K562 (cell line): ENCODE results near the gene MAST3. TPM values are rescaled to one million over a fixed set of nuclear protein-coding genes. Genes with fewer than 3 reads are reported as not detected.

Experiments
- HOXB6 ChIP-seq: fragments of 250-450 bp; sonication (Bioruptor Pico); IDR thresholded peaks from 2 replicates; pipeline ENCODE4 v1.5.1; 2022; ENCODE audit warnings: mild to moderate bottlenecking, borderline replicate concordance
- MYC ChIP-seq, 2 experiments: fragments of 250-450 bp in 1 of 2; sonication (Bioruptor Pico) in 1 of 2; IDR thresholded peaks; 2 replicates each; pipeline versions ENCODE4 v1.5.1 to v1.6.1; 2012 to 2021; ENCODE audit warnings: low read depth in 2 of 2, borderline replicate concordance in 1 of 2, improper control_type of control experiment in 1 of 2, low read length in 1 of 2, mild to moderate bottlenecking in 1 of 2, moderate library complexity in 1 of 2
- PTBP1 ChIP-seq: fragments of 200-400 bp; formaldehyde crosslinking; IDR thresholded peaks from 2 replicates; pipeline ENCODE4 v1.6.1; 2017; ENCODE audit warnings: low read depth, low read length
- RBM25 ChIP-seq: fragments of 200-400 bp; formaldehyde crosslinking; IDR thresholded peaks from 2 replicates; pipeline ENCODE4 v1.6.1; 2018; ENCODE audit warnings: low read length, low read depth, moderate library complexity; ENCODE audit not compliant: severe bottlenecking
- ZFP36 ChIP-seq: fragments of 150-350 bp; IDR thresholded peaks from 2 replicates; pipeline ENCODE4 v1.6.1; 2018; ENCODE audit warnings: low read length, low read depth; ENCODE audit not compliant: partially characterized antibody
- ZNF707 ChIP-seq: fragments of 250-450 bp; sonication (Bioruptor Pico); conservative IDR thresholded peaks from 2 replicates; pipeline ENCODE4 v1.8.0; 2022; ENCODE audit warnings: inconsistent platforms, mild to moderate bottlenecking, moderate library complexity
- polyA plus RNA-seq, 8 experiments: library from polyadenylated mRNA; depleted of rRNA in 4 of 8; stranded (reverse) in 5 of 8; unstranded in 3 of 8; fragments of >200 nt; fragmentation: Nextera tagmentation in 2 of 8; fragmentation: Illumina TruSeq in 1 of 8; extraction: Ambion mirVana in 2 of 8; extraction: Trizol in 1 of 8; gene quantifications; 2 replicates each; pipeline versions ENCODE4 v1.2.1 to v1.2.3, GENCODE V29; 2011 to 2014; ENCODE audit warnings: inconsistent platforms in 1 of 8, missing spikeins in 1 of 8
- total RNA-seq, 7 experiments: library from RNA; depleted of rRNA in 6 of 7; stranded (reverse); fragments of >200 nt in 6 of 7; fragmentation: Illumina TruSeq in 2 of 7; extraction: Trizol in 2 of 7; gene quantifications; 2 replicates each; pipeline versions ENCODE4 v1.2.1 to v1.2.3, GENCODE V29; 2011 to 2021; ENCODE audit warnings: low replicate concordance in 1 of 7
- TF ChIP-seq, protein P1 (sequence below): sonication (generic); formaldehyde crosslinking; IDR thresholded peaks from 2 replicates; pipeline ENCODE4 v1.4.0; 2020; ENCODE audit warnings: mild to moderate bottlenecking, missing genetic modification reagents
- TF ChIP-seq, protein P2 (sequence below): sonication (generic); formaldehyde crosslinking; IDR thresholded peaks from 2 replicates; pipeline ENCODE4 v1.8.0; 2022; ENCODE audit warnings: missing genetic modification reagents, mild to moderate bottlenecking, moderate library complexity, borderline replicate concordance

Gene MAST3
- total and polyA plus RNA-seq, 9 of the 15 experiments (the other 6 are each of a cell fraction or from before 2014, with no cell fraction given): 0.94 to 9.9 (median 2.4) TPM

GRCh38 chr19:18118420-18119012 lies 20.9 kb downstream of the MAST3 start (continued):
- TF ChIP-seq, protein P1, sequence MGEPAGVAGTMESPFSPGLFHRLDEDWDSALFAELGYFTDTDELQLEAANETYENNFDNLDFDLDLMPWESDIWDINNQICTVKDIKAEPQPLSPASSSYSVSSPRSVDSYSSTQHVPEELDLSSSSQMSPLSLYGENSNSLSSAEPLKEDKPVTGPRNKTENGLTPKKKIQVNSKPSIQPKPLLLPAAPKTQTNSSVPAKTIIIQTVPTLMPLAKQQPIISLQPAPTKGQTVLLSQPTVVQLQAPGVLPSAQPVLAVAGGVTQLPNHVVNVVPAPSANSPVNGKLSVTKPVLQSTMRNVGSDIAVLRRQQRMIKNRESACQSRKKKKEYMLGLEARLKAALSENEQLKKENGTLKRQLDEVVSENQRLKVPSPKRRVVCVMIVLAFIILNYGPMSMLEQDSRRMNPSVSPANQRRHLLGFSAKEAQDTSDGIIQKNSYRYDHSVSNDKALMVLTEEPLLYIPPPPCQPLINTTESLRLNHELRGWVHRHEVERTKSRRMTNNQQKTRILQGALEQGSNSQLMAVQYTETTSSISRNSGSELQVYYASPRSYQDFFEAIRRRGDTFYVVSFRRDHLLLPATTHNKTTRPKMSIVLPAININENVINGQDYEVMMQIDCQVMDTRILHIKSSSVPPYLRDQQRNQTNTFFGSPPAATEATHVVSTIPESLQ (CRISPR knock-in tag): 0 out of 2 replicates have a peak, but pooled peaks have one; percentile 27
- no peak for TF ChIP-seq ZNF707 (CRISPR knock-in tag)
- TF ChIP-seq MYC (IDR thresholded peaks at IDR 0.05; ENCODE audit: low read depth, low read length): no peak
- TF ChIP-seq MYC (CRISPR knock-in tag; IDR thresholded peaks at IDR 0.05; ENCODE audit: borderline replicate concordance, low read depth): 0 out of 2 replicates have a peak, but pooled peaks have one; percentile 55
- peak; percentile 83 for TF ChIP-seq ZFP36
- peak; percentile 92 for TF ChIP-seq RBM25
- peak; percentile 94 for TF ChIP-seq PTBP1
- TF ChIP-seq HOXB6 (CRISPR knock-in tag): no peak
- TF ChIP-seq, protein P2, sequence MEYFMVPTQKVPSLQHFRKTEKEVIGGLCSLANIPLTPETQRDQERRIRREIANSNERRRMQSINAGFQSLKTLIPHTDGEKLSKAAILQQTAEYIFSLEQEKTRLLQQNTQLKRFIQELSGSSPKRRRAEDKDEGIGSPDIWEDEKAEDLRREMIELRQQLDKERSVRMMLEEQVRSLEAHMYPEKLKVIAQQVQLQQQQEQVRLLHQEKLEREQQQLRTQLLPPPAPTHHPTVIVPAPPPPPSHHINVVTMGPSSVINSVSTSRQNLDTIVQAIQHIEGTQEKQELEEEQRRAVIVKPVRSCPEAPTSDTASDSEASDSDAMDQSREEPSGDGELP (CRISPR knock-in tag): peak; percentile 24; the same call in 1 of the 2 replicates
